SK-N-SH treated with all-trans-retinoic acid at 6 μM for 48 hours (cell line): Measurements from ENCODE around the gene KRTAP10-2.

ENCODE experiments used
- ESRRG ChIP-seq: fragments of 250-450 bp; sonication (Bioruptor Pico); IDR thresholded peaks from 2 replicates; pipeline ENCODE4 v1.6.1; 2021; ENCODE audit warnings: mild to moderate bottlenecking
- TOX ChIP-seq: fragments of 250-450 bp; sonication (Bioruptor Pico); IDR thresholded peaks from 2 replicates; pipeline ENCODE4 v1.8.0; 2021; ENCODE audit warnings: mild to moderate bottlenecking, moderate library complexity, borderline replicate concordance

DNA sequence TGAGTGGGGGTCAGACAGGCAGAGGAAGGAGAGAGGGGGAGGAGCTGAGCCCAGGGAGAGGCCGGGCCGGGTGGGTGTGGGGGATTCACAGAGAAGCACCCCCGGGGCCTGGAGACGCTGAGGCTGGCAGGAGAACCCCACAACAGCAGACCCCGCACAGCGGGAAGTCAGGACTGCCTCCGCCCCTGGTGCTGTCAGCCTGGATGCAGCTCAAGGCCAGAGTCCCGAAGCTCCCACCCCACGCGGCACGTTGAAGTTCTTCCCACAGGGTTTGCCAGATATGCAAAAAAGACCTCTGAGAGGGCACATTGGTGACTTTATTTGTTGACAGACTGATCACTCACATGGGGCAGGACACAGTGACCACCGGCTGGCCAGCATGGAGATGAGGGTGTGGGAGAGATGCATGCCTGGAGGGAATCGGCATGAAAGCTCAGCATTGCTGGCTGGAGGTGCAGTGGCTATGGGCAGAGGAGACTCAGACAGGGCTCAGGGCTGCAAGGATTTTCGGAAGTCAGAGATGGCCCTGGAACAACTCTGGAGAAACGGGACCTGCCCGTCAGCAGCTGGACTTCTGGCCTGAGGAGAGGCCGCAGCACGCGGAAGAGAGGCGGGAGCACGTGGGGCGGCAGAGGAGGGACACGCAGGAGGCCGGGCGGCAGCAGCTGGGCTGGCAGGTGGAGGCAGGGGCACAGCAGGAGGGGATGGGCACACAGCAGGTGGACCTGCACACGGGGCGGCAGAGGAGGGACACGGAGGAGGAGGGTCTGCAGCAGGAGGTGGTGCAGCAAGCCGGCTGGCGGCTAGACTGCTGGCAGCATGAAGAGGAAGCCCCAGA lies 6.4 kb upstream of the KRTAP10-2 start:
- no peak for TF ChIP-seq ESRRG
- TF ChIP-seq TOX, result no peak
